ENCODE data around the gene AIG1. TPM values are rescaled to one million over a fixed set of nuclear protein-coding genes. Genes with fewer than 3 reads are reported as not detected.

AIG1 gene
- total RNA-seq, 1 experiment from 2014 or later: 2.2 TPM

DNA sequence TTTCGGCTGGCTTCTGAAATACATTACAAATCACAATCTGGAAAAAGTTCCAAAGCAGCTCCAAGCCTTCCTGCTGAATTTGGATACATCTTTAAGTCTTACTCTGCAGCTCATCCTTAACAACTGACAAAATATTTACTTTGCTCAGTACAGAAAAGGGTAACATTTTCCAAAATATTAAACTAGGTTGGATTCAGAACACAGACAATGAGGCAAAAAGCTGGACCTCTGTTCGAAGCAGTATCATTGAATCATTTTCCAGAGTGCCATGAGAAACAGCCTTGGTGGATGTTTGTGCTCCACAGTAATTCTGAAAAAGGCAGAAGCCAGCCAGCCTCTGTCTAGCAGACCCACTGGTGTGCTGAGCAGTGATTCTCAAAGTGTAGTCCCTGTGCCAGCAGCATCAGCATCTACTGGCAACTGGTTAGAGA is 162.1 kb downstream of the AIG1 start:
- no peak overlapping the region for H3K27ac ChIP-seq (ENCODE audit: low read depth, low read length, poor library complexity, severe bottlenecking)
- no peaks in the 10 kb centered on the region for H3K36me3 ChIP-seq (ENCODE audit: insufficient read depth, low read length, poor library complexity, severe bottlenecking)
- H3K4me3 ChIP-seq (ENCODE audit: low read depth, low read length, poor library complexity, severe bottlenecking): no peak overlapping the region
- TF ChIP-seq, protein P1, sequence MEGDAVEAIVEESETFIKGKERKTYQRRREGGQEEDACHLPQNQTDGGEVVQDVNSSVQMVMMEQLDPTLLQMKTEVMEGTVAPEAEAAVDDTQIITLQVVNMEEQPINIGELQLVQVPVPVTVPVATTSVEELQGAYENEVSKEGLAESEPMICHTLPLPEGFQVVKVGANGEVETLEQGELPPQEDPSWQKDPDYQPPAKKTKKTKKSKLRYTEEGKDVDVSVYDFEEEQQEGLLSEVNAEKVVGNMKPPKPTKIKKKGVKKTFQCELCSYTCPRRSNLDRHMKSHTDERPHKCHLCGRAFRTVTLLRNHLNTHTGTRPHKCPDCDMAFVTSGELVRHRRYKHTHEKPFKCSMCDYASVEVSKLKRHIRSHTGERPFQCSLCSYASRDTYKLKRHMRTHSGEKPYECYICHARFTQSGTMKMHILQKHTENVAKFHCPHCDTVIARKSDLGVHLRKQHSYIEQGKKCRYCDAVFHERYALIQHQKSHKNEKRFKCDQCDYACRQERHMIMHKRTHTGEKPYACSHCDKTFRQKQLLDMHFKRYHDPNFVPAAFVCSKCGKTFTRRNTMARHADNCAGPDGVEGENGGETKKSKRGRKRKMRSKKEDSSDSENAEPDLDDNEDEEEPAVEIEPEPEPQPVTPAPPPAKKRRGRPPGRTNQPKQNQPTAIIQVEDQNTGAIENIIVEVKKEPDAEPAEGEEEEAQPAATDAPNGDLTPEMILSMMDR (conservative IDR thresholded peaks at IDR 0.05; ENCODE audit: low read depth, low read length): no peak
- no peak for TF ChIP-seq EZH2 (IDR thresholded peaks at IDR 0.05; ENCODE audit: borderline replicate concordance, low read depth, low read length, poor library complexity, severe bottlenecking)
- ChIA-PET CTCF (no interaction called here), POLR2A (ENCODE audit: low non-redundant PET) (no interaction called here)
- no TSS peak for BruUV-seq (replicated peaks)
- no peaks in the 10 kb centered on the region for H3K4me1 ChIP-seq (ENCODE audit: insufficient read depth, low read length, poor library complexity, severe bottlenecking)
- intact Hi-C loops (cut with micrococcal nuclease; ENCODE audit: unreplicated experiment): no loop called here
- H3K27me3 ChIP-seq (replicated peaks; ENCODE audit: insufficient read depth, low read depth, low read length, poor library complexity): no peaks in the 10 kb centered on the region
- H3K9me3 ChIP-seq (ENCODE audit: low read depth, low read length, poor library complexity, severe bottlenecking): no peaks in the 10 kb centered on the region
- DNase-seq (ENCODE audit: low spot score): no peak

DNA sequence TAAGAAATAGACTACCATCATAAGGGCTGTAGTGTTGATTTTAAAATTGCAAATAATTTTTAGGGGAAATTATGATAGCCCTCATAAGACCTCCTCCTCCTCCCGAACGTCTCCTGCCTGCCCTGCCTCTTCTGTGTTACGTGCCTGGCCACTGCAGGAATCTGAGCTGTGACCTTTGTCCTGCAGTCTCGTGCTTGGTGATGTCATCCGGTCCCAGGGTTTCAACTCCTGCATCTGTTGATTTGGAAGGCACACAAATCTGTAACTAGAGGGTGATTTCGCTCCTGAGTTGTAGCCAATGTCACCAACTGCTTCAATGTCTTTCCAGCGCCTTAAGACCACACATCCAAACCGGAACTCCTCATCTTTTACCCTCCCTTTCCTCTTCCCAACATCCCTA is 163.2 kb downstream of the AIG1 start:
- intact Hi-C loops (cut with micrococcal nuclease; ENCODE audit: unreplicated experiment): no loop called here
- Histone ChIP-seq H3K9me3 (ENCODE audit: low read depth, low read length, poor library complexity, severe bottlenecking) (no peaks in the 10 kb centered on the region), H3K27me3 (replicated peaks; ENCODE audit: insufficient read depth, low read depth, low read length, poor library complexity) (no peaks in the 10 kb centered on the region), H3K36me3 (ENCODE audit: insufficient read depth, low read length, poor library complexity, severe bottlenecking) (no peaks in the 10 kb centered on the region), H3K4me1 (ENCODE audit: insufficient read depth, low read length, poor library complexity, severe bottlenecking) (no peaks in the 10 kb centered on the region), H3K4me3 (ENCODE audit: low read depth, low read length, poor library complexity, severe bottlenecking) (no peak overlapping the region), H3K27ac (ENCODE audit: low read depth, low read length, poor library complexity, severe bottlenecking) (no peak overlapping the region)
- ChIA-PET CTCF (no interaction called here), POLR2A (ENCODE audit: low non-redundant PET) (no interaction called here)
- no peak for TF ChIP-seq EZH2 (IDR thresholded peaks at IDR 0.05; ENCODE audit: borderline replicate concordance, low read depth, low read length, poor library complexity, severe bottlenecking)
- TF ChIP-seq, protein P1 (conservative IDR thresholded peaks at IDR 0.05; ENCODE audit: low read depth, low read length): no peak
- no TSS peak for BruUV-seq (replicated peaks)
- no peak for DNase-seq (ENCODE audit: low spot score)

DNA sequence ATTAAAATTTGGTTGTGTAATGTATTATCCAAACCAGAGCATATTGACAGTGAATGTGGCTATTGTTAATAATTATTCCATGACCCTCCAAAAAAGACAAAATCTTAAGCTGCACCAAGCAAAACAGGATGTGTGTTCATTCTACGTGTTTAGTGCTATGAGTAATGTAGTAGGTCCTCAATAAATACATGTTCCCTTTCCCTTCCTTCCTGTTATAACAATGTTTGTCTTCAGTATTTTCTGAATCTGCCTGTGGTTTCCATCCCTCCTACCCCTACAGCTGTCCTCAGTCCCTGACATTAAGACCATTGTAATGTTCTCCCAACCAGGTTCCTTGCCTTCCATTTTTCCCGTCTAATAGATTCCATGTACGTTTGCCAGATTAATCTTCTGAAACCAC is 163.8 kb downstream of the AIG1 start:
- no peak overlapping the region for H3K4me3 ChIP-seq (ENCODE audit: low read depth, low read length, poor library complexity, severe bottlenecking)
- no peaks in the 10 kb centered on the region for H3K9me3 ChIP-seq (ENCODE audit: low read depth, low read length, poor library complexity, severe bottlenecking)
- intact Hi-C loops (cut with micrococcal nuclease; ENCODE audit: unreplicated experiment): no loop called here
- no peak for TF ChIP-seq EZH2 (IDR thresholded peaks at IDR 0.05; ENCODE audit: borderline replicate concordance, low read depth, low read length, poor library complexity, severe bottlenecking)
- TF ChIP-seq, protein P1 (conservative IDR thresholded peaks at IDR 0.05; ENCODE audit: low read depth, low read length): no peak
- H3K4me1 ChIP-seq (ENCODE audit: insufficient read depth, low read length, poor library complexity, severe bottlenecking): no peaks in the 10 kb centered on the region
- BruUV-seq (replicated peaks): no TSS peak
- no peak overlapping the region for H3K27ac ChIP-seq (ENCODE audit: low read depth, low read length, poor library complexity, severe bottlenecking)
- H3K36me3 ChIP-seq (ENCODE audit: insufficient read depth, low read length, poor library complexity, severe bottlenecking): no peaks in the 10 kb centered on the region
- H3K27me3 ChIP-seq (replicated peaks; ENCODE audit: insufficient read depth, low read depth, low read length, poor library complexity): no peaks in the 10 kb centered on the region
- CTCF ChIA-PET: no interaction called here
- DNase-seq (ENCODE audit: low spot score): no peak
- POLR2A ChIA-PET (ENCODE audit: low non-redundant PET): no interaction called here

Data from A673 (cell line).